ENCODE results near the gene GULP1.

GRCh38 chr2:188294352-188294926 lies 2.8 kb downstream of the GULP1 start:
- no peak for TF ChIP-seq CTCF (IDR thresholded peaks at IDR 0.05; ENCODE audit: low read depth, low read length, poor library complexity, severe bottlenecking)
- TF ChIP-seq EZH2phosphoT487 (IDR thresholded peaks at IDR 0.05; ENCODE audit: borderline replicate concordance, low read length): no peak
